ENCODE data around the gene PEAK3.
A peak's percentile ranks its signal among the peaks of the same experiment; 100 is the strongest.

PEAK3 gene

DNA sequence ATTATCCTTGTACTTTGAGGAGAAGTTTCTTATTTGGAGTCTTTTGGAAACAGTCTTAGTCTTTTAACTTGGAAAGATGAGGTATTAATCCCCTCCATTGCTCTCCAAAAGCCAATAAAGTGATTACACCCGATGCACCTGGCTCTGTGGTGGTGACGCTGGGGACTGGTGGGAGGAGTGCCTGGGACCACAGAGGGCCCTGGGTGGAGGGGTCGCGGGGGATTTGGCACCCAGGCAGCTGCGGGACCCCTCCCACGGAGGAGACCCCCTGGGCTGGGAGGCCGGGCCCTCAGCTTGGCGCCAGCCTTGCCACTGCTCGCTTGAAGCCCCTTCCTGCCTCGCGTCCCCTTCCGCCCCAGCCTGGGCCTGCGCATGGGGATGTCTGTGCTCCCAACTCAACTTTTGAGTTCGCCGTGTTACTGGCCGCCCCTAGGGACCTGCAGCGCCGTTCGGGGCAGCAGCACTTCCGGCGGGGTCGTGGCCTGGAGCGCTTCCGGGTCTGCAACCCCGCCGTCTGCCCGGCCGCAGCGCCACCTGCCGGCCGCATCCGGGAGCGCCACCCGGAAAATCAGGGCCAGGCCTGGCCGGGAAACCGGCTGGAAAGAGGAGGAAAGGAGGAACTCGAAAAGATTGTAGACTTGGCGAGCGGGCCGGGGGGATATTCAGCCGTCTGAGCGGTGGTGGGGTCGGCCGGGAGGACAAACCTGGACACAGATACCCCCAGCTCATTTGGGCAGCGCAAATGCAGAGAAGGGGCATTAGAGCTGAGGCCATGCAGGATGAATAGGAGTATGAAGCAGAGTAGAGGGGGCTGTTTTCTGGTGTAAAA lies 8.4 kb downstream of the PEAK3 start:
- no peaks in the 10 kb centered on the region for H3K27me3 Mint-ChIP-seq (ENCODE audit: low read depth)
- peaks cover 29% of the 10 kb centered on the region for H3K36me3 Mint-ChIP-seq (ENCODE audit: low read depth)

DNA sequence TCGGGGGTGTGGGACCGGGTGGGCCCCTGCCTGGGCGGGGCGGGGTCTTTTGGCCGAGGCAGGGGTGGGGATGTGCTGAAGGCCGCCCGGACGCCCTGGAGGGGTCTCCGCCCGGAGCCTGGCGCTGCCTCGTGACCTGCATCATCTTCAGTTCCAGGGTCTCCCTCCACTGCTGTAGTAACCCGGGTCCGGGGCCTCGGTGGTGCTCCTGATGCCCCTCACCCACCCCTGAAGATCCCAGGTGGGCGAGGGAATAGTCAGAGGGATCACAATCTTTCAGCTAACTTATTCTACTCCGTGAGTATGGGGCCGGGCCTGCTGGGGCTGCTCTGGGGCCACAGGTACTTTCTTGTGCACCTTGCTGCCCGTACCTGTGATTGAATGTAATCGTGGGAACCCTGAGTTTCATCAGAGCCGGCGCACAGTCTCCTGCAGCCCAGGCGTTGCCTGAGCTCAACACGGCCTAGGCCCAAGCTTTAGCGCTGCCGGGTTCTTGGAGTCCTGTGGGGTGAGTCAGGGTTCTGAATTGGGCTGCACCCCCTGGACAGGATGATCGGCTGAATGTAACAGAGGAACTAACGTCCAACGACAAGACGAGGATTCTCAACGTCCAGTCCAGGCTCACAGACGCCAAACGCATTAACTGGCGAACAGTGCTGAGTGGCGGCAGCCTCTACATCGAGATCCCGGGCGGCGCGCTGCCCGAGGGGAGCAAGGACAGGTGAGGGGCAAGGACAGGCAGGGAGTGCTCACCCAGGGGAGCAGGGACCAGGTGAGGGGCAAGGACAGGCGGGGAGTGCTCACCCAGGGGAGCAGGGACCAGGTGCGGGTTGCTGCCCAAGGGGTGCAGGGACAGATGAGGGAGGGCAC lies 10.5 kb downstream of the PEAK3 start:
- Mint-ChIP-seq H3K4me3 (peak overlapping the region; percentile 86), H3K36me3 (ENCODE audit: low read depth) (peaks cover 25% of the 10 kb centered on the region), H3K27me3 (ENCODE audit: low read depth) (no peaks in the 10 kb centered on the region), H3K4me1 (ENCODE audit: low read depth) (peaks cover 26% of the 10 kb centered on the region), H3K27ac (peak overlapping the region; percentile 82), H3K9me3 (no peaks in the 10 kb centered on the region)

More for the DNA sequence above, 8.4 kb downstream of the PEAK3 start:
- H3K4me3 Mint-ChIP-seq = peak overlapping the region; percentile 70
- no peaks in the 10 kb centered on the region for H3K9me3 Mint-ChIP-seq
- peak overlapping the region; percentile 67 for H3K27ac Mint-ChIP-seq
- H3K4me1 Mint-ChIP-seq (ENCODE audit: low read depth) = peaks cover 20% of the 10 kb centered on the region

DNA sequence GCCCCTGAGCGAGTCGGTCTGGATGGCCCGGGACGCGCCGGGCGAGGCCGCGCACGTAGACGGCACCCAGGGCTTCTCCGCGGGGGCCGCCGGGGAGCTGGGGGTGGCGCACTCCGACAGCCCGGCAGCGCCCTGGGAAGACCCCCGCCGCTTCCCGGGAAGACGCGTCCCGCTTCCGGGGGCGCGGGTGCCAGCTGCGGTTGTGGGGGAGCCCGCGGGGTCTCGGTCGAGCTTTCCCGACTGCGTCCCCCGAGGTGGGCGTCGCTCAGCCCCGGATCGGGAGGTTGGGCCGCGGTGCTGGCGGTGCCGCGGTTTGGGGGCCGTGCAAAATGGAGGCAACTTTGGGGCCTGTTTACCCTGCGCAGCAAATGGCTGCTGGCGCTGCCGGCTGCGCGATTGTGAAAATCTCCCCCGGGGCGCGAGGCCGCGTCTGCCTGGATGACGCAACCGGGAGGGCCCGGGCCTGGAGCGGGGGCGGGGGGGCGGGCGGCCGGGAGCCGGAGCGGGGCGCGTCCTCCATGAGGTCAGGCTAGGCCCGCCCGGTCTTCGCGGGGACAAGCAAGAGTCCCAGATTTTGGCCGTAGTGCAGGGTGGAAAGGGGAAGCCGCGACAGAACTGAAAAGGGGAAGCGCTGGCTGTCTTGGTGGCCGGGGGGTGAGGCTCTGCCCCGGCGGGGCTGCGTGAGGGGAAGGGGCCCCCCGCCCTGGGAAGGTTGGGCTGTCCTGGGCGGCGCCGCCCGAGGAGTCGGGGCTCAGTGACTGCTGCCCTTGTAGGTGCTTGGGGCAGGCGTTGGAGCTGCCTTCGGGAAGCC lies 11.3 kb downstream of the PEAK3 start:
- peak overlapping the region; percentile 90 for H3K4me3 Mint-ChIP-seq
- H3K36me3 Mint-ChIP-seq (ENCODE audit: low read depth) = peaks cover 25% of the 10 kb centered on the region
- H3K27me3 Mint-ChIP-seq (ENCODE audit: low read depth) = no peaks in the 10 kb centered on the region
- H3K27ac Mint-ChIP-seq = peak overlapping the region; percentile 78
- H3K9me3 Mint-ChIP-seq = no peaks in the 10 kb centered on the region
- peaks cover 28% of the 10 kb centered on the region for H3K4me1 Mint-ChIP-seq (ENCODE audit: low read depth)

DNA sequence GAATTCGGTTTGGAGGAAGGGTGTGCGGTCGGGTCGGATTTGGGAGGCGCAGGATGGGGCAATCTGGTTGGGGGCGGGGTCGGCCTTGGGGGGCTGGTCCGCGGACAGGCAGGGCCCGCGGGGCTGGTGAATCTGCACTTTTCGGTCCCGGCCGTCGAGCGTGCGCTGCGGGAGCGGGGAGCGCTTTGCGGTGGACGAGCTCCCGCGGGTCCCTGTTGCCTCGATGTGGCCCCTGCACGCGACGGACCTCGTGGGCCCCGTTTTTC lies 11.9 kb downstream of the PEAK3 start:
- Mint-ChIP-seq H3K4me1 (ENCODE audit: low read depth) (peaks cover 28% of the 10 kb centered on the region), H3K9me3 (no peaks in the 10 kb centered on the region), H3K27ac (peak overlapping the region; percentile 87), H3K4me3 (peak overlapping the region; percentile 90), H3K36me3 (ENCODE audit: low read depth) (peaks cover 24% of the 10 kb centered on the region), H3K27me3 (ENCODE audit: low read depth) (no peaks in the 10 kb centered on the region)

DNA sequence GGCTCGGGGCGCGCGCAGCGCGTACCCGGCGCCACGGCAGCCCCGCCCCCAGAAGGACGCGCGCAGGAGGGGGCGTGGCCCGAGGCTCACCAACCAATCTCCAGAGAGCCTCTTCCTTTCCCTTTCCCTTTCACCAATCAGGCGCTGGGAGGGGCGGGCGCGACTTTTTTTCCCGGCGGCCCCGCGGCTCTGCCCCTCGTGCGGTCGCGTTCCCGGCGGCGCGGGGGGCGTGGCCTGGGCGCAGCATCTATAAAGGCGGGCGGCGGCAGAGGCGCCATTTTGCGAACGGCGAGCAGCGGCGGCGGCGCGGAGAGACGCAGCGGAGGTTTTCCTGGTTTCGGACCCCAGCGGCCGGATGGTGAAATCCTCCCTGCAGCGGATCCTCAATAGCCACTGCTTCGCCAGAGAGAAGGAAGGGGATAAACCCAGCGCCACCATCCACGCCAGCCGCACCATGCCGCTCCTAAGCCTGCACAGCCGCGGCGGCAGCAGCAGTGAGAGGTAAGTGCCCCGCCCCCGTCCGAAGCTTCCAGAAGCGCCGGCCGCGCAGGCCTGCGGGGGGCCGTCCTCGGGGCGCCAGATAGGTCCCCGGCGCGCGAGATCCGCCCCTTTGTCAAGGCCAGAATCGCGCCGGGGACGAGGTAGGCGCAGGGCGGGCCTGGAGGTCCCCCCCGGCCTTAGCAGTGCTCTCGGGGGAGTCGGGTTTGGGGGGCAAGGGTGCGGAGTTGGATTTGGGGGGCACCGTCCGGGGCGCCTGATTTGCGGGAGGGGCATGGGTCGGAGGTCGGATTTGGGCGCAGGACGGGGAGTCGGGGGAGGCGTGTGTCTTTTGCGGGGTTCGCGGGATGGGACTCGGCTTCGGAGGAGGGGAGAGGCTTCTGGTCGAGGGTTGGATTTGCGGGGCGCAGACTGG lies 12.5 kb downstream of the PEAK3 start:
- Mint-ChIP-seq H3K27ac (peak overlapping the region; percentile 87), H3K4me3 (peak overlapping the region; percentile 90), H3K4me1 (ENCODE audit: low read depth) (peaks cover 28% of the 10 kb centered on the region), H3K27me3 (ENCODE audit: low read depth) (no peaks in the 10 kb centered on the region), H3K36me3 (ENCODE audit: low read depth) (peaks cover 22% of the 10 kb centered on the region), H3K9me3 (no peaks in the 10 kb centered on the region)

DNA sequence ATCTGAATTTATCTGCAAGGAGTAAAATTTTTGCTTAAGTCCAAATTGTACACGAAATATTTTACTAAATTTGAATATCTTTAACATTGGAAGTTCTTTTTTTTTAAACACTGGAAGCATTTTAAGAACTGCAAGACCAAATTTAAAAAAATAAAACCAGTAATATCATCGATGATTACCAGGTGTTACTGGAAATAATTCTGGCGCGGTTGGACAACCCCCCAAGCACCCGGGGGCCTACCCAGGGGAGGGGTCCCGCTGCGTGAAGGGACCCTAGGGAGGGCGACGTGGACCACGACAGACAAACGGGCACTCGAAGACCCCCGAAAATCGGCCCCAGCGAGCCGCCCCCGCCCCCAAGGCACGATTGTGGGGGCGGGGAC lies 13.1 kb downstream of the PEAK3 start:
- H3K4me1 Mint-ChIP-seq (ENCODE audit: low read depth) = peaks cover 22% of the 10 kb centered on the region

DNA sequence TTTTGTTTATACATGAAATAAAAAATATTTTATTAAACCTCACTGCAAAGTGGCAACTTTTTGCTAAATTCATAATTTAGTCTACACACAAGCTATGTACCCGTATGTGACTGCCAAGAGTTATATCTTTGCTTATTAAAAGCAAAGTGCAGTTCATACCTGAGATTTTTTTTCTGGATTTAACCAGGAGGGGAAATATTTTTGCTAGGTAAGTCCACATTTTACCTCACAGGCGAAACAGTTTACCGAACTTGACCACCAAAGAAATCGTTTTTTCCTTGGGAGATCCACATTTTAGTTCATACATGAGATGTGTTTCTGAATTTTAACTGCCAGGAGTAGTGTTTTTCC lies 13.5 kb downstream of the PEAK3 start:
- Mint-ChIP-seq H3K36me3 (ENCODE audit: low read depth) (peaks cover 12% of the 10 kb centered on the region), H3K4me3 (peak overlapping the region; percentile 90), H3K27me3 (ENCODE audit: low read depth) (no peaks in the 10 kb centered on the region), H3K27ac (peak overlapping the region; percentile 45), H3K4me1 (ENCODE audit: low read depth) (peaks cover 18% of the 10 kb centered on the region), H3K9me3 (no peaks in the 10 kb centered on the region)

More for the DNA sequence above, 13.1 kb downstream of the PEAK3 start:
- H3K36me3 Mint-ChIP-seq (ENCODE audit: low read depth) = peaks cover 16% of the 10 kb centered on the region
- peak overlapping the region; percentile 90 for H3K4me3 Mint-ChIP-seq
- no peak overlapping the region for H3K27ac Mint-ChIP-seq
- no peaks in the 10 kb centered on the region for H3K27me3 Mint-ChIP-seq (ENCODE audit: low read depth)
- H3K9me3 Mint-ChIP-seq = no peaks in the 10 kb centered on the region

DNA sequence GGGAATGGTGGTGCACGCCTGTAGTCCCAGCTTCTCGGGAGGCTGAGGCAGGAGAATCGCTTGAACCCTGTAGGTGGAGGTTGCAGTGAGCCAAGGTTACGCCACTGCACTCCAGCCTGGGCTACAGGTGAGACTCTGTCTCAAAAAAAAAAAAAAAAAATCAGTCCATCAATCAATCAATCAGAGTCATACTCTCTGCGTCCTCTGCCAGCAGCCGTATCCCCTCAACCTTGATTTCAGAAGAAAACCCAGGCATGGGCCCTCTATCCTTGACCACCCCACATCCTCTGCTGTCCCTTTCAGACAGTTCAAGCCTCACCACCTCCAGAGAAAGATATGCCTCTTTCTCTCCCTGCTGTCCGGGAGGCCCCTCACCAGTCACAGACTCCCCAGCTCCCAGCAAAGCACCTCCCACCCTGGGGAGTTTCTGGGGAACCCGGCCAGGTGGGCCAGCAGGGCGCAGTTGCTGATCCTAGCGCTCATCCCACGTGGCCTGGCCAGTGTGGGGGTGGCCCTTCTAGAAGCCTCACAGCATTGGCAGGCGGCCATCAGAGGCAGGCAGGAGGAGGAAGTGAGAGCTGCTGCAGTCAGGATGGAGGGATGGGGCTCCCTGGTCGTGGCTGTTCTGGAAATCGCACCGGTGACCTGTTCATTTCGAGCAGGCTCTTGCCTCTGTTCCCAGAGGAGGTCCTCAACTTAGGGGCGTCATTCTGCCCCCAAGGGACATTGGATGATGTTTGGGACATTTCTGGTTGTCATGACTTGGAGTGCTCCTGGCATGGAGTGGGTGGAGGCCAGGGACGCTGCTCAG lies 15.6 kb downstream of the PEAK3 start:
- no peak overlapping the region for H3K27ac Mint-ChIP-seq
- H3K4me1 Mint-ChIP-seq (ENCODE audit: low read depth) = peaks cover 14% of the 10 kb centered on the region
- H3K27me3 Mint-ChIP-seq (ENCODE audit: low read depth) = no peaks in the 10 kb centered on the region
- H3K9me3 Mint-ChIP-seq = no peaks in the 10 kb centered on the region
- peaks cover 2% of the 10 kb centered on the region for H3K36me3 Mint-ChIP-seq (ENCODE audit: low read depth)
- H3K4me3 Mint-ChIP-seq = peak overlapping the region; percentile 31

DNA sequence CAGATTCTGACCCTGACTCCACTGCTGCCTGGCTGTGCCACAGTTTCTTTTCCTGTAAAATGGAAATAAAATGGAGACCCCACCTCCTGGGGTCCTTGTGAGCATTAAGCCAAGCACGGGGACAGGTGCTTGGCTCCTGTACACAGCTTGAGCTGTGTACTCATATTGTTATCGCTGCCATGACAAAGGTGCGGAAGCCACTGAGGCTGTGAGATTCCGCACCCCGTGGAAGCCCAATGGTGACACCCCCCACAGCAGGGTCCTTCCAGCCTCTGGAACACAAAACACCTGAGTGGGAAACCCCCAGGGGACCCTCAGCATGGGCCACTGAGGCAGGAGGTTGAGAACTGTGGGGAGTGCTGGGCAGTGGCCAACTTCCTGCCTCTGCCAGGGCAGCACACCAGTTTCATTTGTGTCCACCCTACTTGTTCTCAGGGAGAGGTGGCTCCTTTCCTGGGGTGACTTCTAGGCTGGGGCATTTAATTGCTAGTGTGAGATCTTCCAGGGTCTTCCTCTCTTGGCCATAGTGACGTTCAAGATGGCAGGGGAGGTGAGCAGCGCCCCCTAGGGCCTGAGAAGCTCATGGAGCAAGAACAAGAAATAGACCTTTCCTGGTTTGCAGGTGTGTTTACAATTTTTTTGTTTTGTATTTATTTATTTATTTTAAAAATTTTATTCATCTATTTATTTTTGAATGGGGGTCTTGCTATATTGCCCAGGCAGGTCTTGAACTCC lies 20.4 kb downstream of the PEAK3 start:
- Mint-ChIP-seq H3K36me3 (ENCODE audit: low read depth) (no peaks in the 10 kb centered on the region), H3K4me3 (no peak overlapping the region), H3K9me3 (no peaks in the 10 kb centered on the region), H3K4me1 (ENCODE audit: low read depth) (peaks cover 30% of the 10 kb centered on the region), H3K27me3 (ENCODE audit: low read depth) (no peaks in the 10 kb centered on the region), H3K27ac (no peak overlapping the region)

DNA sequence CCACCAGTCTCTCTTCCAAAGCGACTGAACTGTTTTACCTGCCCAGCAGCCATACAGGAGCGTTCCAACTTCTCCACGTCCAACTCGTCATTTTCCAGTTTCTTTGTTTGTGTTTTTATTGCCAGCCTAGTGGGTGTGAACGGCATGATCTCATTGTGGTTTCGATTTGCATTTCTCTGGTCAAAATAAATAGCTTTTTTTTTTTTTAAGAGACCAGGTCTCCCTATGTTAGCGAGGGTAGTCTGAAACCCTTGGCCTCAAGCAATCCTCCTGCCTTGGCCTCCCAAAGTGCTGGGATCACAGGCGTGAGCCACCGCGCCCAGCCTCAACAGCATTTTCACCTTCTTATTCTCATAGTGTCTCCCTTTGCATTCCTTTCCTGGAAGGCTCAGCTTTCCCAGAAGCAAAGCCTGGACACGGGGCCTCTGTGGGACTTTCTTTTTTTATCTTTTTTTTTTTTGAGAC lies 21.6 kb downstream of the PEAK3 start:
- Mint-ChIP-seq H3K27me3 (ENCODE audit: low read depth) (no peaks in the 10 kb centered on the region), H3K4me3 (peak overlapping the region; percentile 29), H3K9me3 (no peaks in the 10 kb centered on the region), H3K36me3 (ENCODE audit: low read depth) (no peaks in the 10 kb centered on the region), H3K27ac (peak overlapping the region; percentile 82), H3K4me1 (ENCODE audit: low read depth) (peaks cover 26% of the 10 kb centered on the region)

DNA sequence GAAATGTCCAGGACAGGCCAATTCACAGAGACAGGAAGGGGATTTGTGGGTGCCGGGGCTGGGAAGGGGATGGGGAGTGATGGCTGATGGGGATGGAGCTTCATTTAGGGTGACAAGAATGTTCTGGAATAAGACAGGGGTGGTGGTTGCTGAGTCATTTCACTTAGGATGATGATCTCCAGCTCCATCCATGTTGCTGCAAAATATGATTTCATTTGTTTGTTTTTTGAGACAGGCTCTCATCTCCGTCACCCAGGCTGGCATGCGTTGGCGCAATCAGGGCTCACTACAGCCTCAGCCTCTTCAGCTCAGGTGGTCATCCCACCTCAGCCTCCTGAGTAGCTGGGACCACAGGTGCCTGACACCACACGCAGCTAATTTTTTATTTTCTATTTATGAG lies 22.6 kb downstream of the PEAK3 start:
- Mint-ChIP-seq H3K36me3 (ENCODE audit: low read depth) (no peaks in the 10 kb centered on the region), H3K27ac (peak overlapping the region; percentile 86), H3K9me3 (no peaks in the 10 kb centered on the region), H3K27me3 (ENCODE audit: low read depth) (no peaks in the 10 kb centered on the region), H3K4me3 (no peak overlapping the region), H3K4me1 (ENCODE audit: low read depth) (peaks cover 26% of the 10 kb centered on the region)

DNA sequence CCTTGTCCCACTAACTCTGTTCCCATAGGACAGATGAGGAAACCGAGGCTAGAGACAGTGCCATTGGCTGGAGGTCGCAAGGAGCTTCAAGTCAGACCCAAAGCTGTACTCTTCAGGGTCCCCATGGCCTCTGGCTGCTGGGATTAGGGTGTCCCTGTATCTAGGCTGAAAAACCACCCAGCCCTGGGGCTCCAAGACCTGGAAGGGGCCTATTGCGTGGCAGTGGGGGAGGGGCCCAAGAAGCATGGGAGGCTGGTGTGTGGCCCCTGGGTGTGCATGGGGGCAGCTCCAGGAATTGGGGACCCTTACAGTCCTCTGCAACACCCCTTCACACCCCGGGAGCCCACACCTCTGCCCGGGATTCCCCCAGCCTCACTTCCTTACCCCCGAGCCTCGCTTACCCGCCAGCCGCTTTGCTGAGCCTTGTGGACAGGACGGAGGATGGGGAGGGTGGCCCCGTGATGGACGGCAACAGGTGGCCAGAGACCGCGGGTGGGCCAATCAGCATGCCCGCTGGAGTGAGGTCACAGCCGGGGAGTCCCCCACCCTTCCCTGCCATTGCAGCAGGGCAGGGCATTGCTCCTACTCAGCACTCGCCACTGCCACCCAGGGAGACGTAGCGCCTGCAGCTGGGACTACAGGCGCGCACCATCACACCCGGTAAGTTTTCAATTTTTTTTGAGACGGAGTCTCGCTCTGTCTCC lies 25.8 kb downstream of the PEAK3 start, which contains the start of gene JSRP1:
JSRP1 (minus strand) TSS at position 436 of the 704 bp plus-strand sequence. CDS start 1,103 bp downstream, outside the sequence.
- peaks cover 22% of the 10 kb centered on the region for H3K4me1 Mint-ChIP-seq (ENCODE audit: low read depth)
- H3K4me3 Mint-ChIP-seq = no peak within 1 kb of the TSS
- H3K36me3 Mint-ChIP-seq (ENCODE audit: low read depth) = no peaks in the 10 kb centered on the region
- H3K9me3 Mint-ChIP-seq = no peaks in the 10 kb centered on the region
- peak within 1 kb of the TSS; percentile 99 for H3K27ac Mint-ChIP-seq
- H3K27me3 Mint-ChIP-seq (ENCODE audit: low read depth) = peaks cover 8% of the 10 kb centered on the region

Measured in T-helper 1 cell treated with Interleukin-12 subunit alpha and Interleukin-12 subunit beta and Interleukin-4 antibody, amounts not matched to agents 30 μg/mL and 1 μg/mL, for 36 hours (primary cell).